ENCODE data around the gene HELQ.

HELQ gene

GRCh38 chr4:83382850-83383249 is 72.8 kb downstream of the HELQ start:
- no peak for FAIRE-seq
- no peak for DNase-seq (ENCODE audit: extremely low spot score, insufficient read length, low read depth)

DNA sequence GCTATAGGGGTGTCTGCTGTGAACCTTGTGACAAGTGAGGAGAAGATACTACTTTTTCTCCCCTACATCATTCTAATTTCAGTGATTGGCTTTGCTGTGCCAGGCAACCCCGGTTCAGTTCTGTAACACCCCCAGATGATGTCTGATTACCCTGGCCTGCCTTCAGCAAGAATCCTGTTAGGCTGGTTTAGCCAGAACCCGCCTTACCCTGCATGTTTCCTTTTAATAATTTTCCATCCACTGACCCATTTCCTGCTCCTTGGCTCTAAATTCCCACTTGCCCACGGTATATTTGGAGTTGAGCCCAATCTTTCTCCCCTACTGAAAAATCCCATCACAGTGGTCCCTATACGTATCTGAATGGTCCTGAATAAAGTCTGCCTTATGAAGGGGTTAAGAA is 74.5 kb downstream of the HELQ start:
- FAIRE-seq (no peak), DNase-seq (ENCODE audit: extremely low spot score, insufficient read length, low read depth) (no peak)

DNA sequence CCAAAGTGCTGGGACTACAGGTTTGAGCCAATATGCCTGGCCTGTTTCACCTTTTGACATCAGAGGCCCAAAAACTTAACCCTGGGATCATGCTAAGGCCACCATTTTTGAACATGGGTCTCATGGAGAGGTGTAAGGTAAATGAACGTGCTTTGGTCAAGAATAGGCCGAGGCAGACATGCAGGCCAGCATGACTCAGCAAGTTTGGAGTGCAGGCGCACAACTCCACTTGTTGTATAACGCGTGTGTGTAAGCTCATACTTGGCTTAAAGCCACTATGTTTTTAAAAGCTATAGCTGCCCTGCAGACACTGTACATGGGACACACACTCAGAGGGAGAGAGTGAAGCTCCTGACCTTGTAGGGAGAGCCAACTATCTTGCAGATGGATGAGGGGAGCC is 77.2 kb downstream of the HELQ start:
- FAIRE-seq = no peak
- no peak for DNase-seq (ENCODE audit: extremely low spot score, insufficient read length, low read depth)

DNA sequence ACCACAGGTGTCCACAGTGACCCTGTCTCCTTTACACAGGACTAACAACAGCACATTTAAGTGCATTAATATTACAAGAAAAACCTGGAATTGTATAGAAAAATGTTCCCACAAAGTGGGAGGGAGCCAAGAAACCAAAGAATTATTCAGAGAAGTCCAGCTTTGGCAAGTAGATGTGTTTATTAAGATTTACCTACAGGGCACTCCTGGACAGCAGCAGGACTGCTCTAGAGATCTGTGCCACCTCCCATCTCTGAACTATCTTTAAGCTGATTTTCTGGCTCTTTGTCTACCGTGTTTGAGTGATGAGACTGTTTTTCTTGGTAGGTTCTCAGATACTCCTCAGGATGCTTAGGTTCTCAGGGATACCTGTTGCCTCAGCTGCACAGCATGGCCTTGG is 82.7 kb downstream of the HELQ start:
- DNase-seq (ENCODE audit: extremely low spot score, insufficient read length, low read depth) (no peak), FAIRE-seq (no peak)

DNA sequence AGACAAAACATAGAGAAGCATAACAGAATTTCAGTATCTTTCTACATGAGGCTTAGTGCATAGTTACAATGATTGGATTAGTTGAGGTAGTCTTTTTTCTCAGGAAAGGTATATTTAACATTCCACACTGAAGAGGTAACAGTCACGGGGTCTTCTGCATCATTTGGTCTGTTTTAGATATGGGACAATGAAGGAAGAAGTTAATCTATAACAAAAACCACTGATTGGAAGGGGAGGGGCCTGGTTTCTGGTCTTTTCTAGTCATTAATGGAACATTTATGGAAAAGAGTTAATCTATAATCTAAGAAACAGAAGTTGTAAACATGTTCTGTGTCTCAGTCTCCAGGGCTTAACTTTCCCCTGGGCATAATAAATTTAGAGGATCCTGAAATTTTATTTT is 83.7 kb downstream of the HELQ start:
- DNase-seq (ENCODE audit: extremely low spot score, insufficient read length, low read depth) (no peak), FAIRE-seq (no peak)

GRCh38 chr4:83371235-83371634 is 84.4 kb downstream of the HELQ start:
- no peak for FAIRE-seq
- no peak for DNase-seq (ENCODE audit: extremely low spot score, insufficient read length, low read depth)

GRCh38 chr4:83370640-83370906 is 85.0 kb downstream of the HELQ start:
- FAIRE-seq (no peak), DNase-seq (ENCODE audit: extremely low spot score, insufficient read length, low read depth) (no peak)

DNA sequence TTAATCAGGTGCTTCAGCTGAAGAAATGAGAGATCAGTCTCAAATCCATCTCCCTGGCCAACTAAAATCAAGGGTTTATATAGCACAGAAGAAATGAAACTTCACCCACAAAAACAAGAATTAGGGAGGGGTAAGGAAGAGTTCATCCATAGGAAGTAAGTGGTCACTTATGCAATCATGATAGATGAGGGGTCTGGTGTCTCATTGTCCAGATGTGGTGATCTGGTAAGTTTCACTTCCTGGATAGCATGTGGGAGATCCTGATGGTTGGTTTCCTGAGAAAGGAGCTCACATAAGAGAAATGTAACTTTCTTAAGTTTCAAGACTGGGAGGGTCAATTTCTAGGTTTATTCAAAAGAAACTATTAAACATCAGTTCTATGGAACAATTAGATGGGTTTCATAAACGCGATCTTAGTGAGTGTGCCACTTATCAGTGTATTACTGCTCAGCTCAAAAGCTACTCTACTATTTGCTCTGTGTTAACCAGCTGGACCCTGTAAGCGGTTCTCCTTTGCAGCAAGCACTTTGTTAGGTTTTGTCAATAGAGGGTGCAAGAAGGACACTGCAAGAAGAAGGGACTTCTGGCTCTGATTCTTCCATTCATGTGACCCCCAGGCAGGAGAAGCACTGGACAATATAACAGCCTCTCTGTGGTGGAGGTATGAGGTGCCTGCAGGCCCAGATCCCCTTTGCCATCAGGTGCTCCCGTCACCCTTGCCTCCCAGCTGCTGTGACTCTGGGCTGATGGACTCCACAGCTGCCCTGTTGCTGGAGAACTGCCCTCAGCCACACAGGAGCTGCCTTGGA is 85.6 kb downstream of the HELQ start:
- FAIRE-seq (no peak), DNase-seq (ENCODE audit: extremely low spot score, insufficient read length, low read depth) (no peak)

DNA sequence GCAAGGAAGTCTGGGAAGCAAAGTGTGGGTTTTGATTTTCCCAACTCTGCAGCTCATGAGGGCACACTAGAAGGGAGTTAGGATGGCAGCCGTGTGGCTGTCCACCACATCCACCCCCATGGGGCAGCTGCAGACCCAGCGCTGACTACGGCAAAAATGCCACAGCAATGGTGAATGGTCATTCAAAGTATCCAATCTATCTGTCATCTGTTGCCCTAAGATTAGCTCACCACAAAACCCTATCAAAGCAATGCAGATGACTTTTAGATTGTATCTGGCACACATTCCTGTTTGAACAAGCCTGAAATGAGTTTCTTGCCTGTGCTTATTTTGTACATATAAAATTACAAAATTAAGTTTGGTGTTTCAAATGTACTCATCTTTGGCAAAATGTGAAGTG is 91.3 kb downstream of the HELQ start:
- no peak for DNase-seq (ENCODE audit: extremely low spot score, insufficient read length, low read depth)
- no peak for FAIRE-seq

DNA sequence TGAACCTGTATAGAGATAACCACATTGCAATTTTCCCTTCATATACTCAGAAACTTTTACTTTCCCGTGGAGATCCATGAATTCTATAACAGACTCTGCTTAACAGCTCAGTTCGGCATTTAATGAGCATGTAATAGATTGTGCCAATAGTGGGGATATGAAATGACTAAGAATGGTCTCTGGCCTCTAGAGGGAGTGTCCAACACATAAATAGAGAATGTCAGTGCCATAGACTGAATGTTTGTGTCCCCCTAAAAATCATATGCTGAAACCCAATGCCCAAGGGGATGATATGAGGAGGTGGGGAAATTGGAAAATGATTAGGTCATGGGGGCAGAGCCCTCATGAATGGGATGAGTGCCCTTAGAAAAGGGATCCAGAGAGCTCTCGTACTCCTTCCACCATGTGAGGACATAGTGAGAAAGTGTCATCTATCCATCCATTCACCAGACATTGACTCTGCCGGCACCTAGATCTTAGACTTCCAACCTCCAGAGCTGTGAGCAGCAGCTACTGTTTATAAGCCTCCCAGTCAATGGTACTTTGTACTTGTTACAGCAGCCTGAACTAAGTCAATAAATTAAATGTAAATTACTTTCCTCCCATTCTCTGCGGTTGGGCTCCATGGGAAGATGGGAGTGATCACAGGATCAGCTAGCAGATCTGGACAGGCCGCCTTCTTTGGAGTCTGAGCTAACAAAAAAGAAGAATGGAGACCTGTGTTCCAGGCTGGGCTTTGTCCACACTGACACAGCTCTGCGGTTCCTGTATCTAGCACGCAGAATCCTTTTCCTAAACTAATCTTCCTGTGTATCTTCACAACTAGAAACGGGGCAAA is 92.9 kb downstream of the HELQ start:
- FAIRE-seq (peak; percentile 63), DNase-seq (ENCODE audit: extremely low spot score, insufficient read length, low read depth) (no peak)

- FAIRE-seq (no peak), DNase-seq (ENCODE audit: extremely low spot score, insufficient read length, low read depth) (no peak)
Observed at GRCh38 chr4:83361416-83362103, 94.1 kb downstream of the HELQ start.

DNA sequence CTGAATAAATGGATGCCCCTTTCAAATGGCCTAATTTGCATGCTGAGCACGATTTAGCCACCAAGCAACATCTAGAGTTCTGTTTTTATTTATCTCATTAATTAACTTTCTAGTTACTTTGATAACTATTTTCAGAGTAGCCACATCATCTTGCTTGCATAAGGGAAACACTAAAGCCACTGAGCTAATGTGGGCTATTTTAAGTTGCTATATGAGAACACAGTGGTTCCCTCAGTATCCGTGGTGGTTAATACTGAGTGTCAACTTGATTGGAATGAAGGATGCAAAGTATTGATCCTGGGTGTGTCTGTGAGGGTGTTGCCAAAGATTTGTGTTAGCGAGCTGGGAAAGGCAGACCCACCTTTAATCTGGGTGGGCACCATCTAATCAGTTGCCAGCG is 95.6 kb downstream of the HELQ start:
- FAIRE-seq = no peak
- no peak for DNase-seq (ENCODE audit: extremely low spot score, insufficient read length, low read depth)

DNA sequence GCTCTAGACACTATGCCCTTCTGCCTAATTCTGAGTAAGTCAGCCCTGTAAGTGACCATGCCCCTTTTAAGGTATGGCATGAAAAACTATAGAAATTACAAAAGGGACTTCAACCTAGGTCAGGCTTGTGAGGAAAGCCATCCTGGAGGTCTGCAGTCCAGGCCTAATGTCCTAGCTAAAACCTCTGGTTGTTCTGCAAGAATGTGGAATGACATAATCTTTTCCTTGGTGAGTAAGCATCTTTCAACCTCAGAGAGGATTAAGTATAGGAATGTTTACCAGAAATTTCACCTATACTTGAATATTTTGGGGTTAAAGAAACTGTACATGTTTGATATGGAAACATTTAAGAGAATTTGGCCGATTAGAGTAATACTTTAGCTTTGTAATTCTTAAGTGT is 97.2 kb downstream of the HELQ start:
- DNase-seq (ENCODE audit: extremely low spot score, insufficient read length, low read depth) (no peak), FAIRE-seq (no peak)

Data from GM18507 (cell line).